AG09319 (cell line): ENCODE results near the gene KRTAP10-3.

ENCODE experiments used
- DNase-seq: peaks from one replicate; pipeline ENCODE4 v3.0.0-alpha.2; 2010; ENCODE audit warnings: low read depth; ENCODE audit errors: extremely low read depth
- CTCF ChIP-seq: IDR thresholded peaks from 2 replicates; pipeline ENCODE4 v1.5.1; 2011; ENCODE audit warnings: low read depth, mild to moderate bottlenecking, inconsistent platforms, low read length, moderate library complexity

Gene KRTAP10-3

GRCh38 chr21:44547656-44548331, 10.8 kb downstream of the KRTAP10-3 start:
- no peak for TF ChIP-seq CTCF
- no peak for DNase-seq

DNA sequence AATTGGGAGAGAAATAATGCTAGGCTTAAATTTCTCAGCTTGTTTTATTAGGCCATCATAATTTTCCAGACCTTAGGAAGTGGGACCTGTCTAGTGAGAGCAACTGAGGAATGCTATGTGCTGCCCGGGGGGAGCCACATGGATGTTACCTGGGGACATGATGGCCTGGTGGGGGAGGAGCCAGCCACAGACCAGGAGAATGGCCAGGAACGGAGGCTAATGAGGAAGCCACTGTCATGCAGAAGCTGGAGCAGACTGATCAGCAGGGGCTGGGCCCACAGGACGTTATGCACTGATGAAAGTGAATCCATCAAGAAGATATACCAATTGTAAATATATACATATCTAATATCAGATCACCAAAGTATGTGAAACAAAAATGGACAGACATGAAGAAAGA, 14.0 kb downstream of the KRTAP10-3 start:
- TF ChIP-seq CTCF: no peak

GRCh38 chr21:44542716-44543115, 15.9 kb downstream of the KRTAP10-3 start:
- TF ChIP-seq CTCF: no peak

More for the DNA sequence above, 14.0 kb downstream of the KRTAP10-3 start:
- no peak for DNase-seq

DNA sequence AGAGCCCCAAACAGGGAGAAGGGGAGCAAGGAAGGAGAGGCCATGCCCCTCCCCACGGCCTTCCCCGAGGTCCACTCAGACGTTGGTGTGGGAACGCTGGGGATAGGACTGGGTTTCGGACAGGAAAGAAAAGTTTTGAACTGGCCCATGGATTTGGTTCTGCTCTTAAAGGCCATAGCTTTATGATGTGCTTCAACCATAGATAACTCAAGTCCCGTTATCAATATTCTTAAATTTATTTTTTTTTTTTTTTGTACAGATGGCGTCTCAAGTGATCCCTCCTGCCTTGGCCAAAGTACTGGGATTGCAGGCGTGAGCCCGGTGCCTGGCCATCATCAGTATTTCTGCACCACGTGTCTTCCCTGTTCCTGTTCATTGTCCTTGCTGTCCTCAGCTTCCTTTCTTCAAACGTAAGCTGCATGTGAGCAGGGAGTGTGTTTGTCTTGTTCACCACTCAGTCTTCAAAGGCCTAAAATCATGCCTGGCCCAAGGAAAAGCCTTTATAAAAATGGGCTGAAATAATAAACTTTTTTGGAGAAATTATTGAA, 17.8 kb downstream of the KRTAP10-3 start:
- TF ChIP-seq CTCF: no peak
- DNase-seq: no peak

More at GRCh38 chr21:44542716-44543115, 15.9 kb downstream of the KRTAP10-3 start:
- no peak for DNase-seq

DNA sequence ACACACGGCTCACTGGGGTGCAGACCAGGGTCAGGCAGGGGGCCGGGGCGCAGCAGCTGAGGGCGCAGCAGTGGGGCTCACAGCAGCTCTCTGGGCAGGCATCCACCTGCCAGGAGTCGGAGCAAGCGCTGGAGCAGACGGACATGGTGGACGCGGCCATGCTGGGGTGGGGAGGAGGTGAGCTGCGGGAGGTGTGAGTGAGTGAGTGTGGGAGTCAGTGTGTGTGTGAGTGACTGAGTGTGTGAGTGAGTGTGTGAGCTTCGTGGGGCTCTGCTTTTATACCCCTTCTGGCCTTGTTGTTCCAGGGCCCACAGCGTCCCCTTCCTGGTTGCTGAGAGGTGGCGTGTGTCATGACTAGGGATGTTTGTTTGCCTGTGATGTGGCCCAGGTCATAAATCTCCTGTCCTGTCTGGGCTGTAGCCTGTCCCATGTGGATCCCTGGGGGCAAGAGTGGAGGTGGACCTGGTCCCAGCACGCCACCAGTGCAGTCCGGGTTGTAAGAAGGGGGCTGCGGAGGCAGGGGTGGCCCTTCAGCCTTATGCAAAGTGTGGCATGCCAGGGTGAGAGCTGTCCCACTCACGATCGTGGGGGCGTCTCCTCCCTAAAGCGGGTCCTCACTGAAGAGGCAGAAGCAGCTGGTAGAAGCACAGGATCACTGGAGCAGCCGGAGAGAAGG, 18.5 kb downstream of the KRTAP10-3 start, which contains the start of gene KRTAP10-1:
KRTAP10-1 (minus strand) TSS at position 205 of the 676 bp plus-strand sequence; CDS start at position 160, 45 bp downstream.
- no peak for TF ChIP-seq CTCF
- no peak for DNase-seq

GRCh38 chr21:44539046-44539445, 19.5 kb downstream of the KRTAP10-3 start:
- TF ChIP-seq CTCF: no peak
- DNase-seq: no peak
